Activated CD4-positive, CD25-positive, alpha-beta regulatory T cell (primary cell): ENCODE measurements around the gene IBTK.
"Not testable (repeated sequence)": the region's sequence is repeated elsewhere in the genome, so short reads cannot be mapped to it uniquely, and the experiment has no call there.

Source experiments
- DNase-seq, 4 experiments: peaks; one replicate each; lab custom pipeline; 2025; lab: John Stamatoyannopoulos, UW

Gene IBTK

DNA sequence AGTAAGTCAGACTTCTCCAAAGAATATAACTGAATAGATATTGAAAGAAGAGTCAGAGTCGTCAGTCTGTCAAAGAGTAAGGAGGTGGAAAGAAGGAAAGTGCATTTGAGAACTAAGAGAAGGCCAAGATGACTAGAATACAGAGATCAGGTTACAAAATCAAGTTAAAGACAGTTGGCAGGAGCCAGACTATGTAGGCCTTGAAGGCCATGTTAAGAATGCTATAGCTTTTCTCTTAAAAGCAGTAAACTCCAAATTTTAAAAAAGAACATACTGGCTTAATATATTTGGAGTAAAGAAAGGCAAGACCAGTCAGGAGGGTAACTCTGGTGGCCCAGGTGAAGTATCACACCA is 68.8 kb downstream of the IBTK start:
- DNase-seq, result no peak

DNA sequence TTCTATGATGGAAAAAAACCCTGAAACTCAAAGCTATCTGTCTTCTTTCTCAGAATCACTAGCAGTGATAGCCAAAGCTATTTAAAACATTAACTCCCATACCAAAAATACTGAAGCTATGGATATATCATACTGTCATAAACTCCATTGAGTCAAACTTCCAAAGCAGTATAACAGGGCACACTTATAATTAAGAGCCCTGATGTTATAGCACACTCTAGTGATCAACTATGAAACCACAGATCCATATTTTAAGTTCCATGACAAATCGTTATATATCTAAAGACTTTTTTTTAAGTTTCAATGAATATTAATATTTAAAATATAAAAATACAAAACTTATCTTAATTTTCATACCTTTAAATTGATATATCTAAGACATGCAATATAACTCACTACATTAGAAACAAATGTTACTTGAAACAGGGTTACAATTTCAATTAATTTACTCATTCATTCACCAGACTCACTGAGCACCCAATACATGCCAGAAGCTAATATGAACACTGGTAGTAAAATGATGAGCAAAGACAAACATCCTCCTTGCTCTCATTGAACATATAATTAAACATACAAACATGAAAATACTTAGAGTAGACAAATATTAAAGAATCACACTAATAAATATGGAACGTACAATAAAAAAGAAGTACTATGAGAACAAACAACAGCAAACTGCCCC is 69.3 kb downstream of the IBTK start:
- DNase-seq, result no peak

DNA sequence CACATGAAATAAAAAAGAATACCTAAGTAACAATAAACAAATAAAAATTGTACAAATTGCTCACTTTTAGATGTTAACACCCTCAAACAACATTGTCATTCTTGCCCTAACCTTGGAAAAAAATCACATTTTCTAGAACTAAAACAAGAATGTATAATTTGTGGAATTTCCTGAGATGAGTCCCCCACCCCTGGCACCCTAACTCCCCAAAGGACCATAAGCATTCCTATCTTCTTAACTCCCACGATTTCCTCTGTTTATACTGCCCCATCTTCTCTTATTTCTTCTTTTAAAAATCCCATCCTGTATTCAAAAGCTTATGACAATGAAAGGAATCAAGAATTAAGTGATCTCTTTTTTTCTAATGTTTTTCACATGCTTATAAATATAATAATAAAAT is 70.9 kb downstream of the IBTK start:
- no peak for DNase-seq

DNA sequence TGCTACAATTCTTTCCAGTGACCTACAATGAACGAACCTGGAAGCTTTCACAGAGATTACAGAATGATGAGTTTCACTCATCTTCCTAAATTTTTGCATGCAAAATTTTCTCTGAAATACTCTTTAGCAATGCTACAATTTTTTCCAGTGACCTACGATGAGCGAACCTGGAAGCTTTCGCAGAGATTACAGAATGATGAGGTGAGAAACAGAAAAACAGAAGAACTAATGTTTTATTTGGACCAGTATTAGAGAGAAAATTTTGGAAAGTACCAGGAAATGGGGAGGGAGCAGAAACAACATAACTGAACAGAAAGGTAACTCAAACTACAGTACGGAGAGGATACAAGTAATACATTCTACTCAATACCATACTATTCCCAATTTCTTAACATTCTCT is 75.0 kb downstream of the IBTK start:
- no peak for DNase-seq

DNA sequence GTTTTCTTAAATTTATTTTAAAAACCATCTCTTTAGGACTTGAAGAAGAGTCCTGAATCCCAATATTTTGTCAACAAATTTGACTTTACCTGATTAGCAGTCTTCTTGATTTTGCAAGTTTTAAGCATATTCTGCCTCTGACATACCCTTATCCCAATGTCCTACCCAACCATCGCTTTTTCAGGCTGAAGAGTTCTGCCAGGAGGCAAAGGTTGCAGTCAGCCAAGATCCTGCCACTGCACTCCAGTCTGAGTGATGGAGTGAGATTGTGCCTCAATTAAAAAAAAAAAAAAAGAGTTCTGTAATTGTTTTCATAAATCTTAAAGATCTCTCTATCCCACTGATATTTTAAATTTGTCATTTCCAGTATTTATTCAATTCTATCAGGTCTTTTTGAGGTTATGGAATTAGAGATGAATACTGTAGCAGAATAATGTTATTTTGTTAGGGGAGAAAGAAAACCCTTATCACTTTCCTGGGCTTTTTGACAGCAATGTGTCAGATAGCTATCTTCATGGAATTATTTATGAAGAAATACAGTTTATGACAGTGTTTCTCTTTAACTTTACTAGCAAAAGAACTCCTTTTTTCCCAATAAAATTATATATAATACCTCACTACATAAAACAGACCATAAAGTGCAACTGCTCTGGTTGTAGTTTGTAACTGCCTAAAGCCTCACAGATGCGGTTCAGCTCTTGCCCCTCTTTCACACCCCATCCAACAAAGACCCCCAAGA is 78.2 kb downstream of the IBTK start:
- no peak for DNase-seq

DNA sequence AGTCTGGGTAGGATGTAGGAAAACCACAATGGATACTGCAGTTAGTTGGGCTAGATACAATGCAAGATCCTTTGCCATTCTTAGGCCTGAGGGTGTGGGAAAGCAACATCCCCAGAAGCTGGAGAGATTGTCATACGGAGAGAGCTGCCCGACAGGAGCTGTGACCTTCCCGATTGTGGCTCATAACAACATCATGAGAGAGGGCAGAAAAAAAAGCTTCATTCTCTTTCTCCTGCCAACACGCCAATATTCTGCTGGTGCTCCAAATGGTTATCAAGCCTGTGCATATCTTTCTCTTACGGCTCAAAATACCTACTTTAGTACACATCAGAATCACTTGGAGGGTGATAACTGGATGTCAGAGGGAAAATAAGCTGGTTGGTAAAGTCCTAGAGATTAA is 81.1 kb downstream of the IBTK start:
- DNase-seq, result no peak

DNA sequence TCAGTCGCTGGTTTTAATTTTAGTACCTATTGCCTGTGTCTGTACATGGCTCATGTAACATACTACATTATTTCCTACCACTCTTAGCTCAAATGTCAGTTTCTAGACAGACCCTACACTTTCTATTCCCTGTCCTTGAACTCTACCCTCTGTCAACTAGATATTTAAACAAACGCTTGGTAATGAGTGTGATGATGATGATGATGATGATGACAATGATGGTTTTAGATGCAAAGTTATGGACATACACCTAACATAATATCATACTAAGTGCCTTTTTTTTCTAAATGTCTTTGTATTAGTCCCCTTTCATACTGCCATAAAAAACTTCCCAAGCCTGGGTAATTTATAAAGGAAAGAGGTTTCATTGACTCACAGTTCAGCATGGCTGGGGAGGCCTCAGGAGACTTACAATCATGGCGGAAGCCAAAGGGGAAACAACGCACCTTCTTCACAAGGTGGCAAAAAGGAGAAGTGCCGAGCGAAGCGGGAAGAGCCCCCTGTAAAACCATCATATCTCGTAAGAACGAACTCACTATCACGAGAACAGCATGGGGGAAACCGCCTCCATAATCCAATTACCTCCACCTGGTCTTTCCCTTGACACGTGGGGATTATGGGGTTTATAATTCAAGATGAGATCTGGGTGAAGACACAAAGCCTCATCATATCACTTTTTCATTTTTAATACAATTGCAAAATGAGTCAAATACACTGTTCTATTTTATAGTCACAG is 87.1 kb downstream of the IBTK start:
- DNase-seq, result no peak

DNA sequence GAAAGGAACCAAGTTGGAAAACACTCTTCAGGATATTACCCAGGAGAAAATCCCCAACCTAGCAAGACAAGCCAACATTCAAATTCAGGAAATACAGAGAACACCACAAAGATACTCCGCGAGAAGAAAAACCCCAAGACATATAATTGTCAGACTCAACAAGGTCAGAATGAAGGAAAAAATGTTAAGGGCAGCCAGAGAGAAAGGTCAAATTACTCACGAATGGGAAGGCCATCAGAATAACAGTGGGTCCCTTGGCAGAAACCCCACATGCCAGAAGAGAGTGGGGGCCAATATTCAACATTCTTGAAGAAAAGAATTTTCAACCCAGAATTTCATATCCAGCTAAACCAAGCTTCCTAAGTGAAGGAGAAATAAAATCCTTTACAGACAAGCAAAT is 94.8 kb downstream of the IBTK start:
- not testable (repeated sequence) for DNase-seq

DNA sequence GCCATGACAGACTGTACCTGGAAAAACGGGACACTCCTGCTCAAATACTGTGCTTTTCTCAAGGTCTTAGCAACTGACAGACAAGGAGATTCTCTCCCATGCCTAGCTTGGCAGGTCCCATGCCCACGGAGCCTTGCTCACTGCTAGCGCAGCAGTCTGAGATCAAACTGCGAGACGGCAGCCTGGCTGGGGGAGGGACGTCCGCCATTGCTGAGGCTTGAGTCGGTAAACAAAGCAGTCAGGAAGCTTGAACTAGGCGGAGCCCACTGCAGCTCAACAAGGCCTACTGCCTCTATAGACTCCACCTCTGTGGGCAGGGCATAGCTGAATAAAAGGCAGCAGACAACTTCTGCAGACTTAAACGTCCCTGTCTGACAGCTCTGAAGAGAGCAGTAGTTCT is 96.4 kb downstream of the IBTK start:
- not testable (repeated sequence) for DNase-seq

DNA sequence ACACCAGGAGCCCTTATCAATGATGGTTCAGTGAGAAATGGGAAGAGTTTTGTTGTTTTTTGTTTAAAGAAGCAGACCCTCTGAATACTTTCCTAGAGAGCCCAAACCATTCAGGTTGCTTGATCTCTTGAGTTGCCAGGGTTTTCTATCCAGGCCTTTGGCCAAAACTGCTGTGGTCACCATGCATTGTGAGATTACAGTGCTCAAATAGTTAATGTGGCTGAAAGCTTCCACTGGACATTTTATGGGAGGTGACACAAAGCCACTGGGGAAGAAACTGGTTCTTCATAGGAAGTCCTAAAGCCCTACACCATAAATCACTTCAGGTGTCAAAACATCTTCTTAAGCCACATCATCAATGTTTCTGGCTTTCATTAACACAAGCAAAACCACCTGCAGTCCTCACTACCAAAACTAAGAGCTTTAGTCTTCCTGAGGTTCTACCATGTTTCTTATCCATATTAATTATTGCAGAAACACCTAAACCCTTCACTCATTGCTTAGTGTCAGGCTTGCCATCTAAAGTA is 101.6 kb downstream of the IBTK start:
- no peak for DNase-seq

DNA sequence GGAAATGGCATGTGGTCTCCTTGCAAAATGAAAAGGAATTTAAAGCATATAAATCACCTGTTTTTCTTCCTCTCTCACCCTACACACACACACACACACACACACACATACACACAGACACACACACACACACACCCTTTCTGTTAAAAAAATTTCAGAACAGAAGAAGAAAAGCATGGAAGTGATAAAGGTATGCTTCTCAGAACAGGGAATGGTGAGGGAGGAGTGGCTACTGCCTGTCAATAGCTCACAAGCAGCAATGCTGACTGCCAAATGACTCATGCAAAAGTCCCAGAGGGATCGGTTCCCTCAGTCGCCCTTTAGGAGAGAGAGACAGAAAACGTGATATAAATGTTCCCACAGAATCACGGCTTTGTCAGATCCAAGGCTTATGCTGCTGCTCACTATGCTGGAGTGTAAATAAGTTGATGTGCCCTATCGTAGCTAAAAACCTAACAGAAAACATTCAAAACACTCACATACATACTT is 102.6 kb downstream of the IBTK start:
- DNase-seq, result no peak

DNA sequence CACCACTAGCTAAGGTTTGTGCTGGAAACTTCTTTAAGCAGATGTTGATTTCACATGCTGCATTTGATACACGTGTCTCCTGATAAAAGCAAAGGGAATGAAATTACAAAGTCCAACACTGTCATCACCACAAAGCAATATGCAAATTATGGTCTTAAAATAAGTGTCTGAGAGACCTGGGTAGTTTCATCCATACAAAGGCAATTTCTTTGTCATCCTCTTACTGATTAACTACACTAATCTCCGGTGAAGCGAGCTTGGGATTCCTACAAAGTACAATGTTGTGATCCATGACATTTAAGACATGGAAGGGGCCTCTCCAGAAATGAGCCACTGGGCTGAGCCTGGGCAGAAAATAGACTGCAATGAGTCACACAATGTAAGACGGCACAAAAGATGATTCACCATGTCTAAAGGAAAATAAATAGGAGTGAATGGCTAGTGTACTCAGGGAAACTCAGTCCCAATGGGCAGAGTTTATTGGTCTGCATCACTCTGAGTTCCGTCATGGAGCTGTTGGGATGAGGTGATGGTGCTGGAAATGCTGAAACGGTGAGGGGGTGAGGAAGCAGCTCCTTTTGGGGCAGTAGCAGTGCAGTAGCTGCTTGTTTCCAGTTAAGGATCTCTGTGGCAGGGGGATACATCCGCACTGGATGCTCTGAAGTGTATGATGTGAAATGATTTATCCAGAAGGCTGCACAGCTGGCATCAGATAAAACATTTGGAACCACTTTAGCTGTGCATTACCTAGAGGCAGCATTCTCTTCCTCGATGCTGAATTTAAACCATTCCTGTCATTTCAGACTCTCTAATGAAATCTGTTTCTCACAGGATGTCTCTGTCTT is 103.3 kb downstream of the IBTK start:
- no peak for DNase-seq

DNA sequence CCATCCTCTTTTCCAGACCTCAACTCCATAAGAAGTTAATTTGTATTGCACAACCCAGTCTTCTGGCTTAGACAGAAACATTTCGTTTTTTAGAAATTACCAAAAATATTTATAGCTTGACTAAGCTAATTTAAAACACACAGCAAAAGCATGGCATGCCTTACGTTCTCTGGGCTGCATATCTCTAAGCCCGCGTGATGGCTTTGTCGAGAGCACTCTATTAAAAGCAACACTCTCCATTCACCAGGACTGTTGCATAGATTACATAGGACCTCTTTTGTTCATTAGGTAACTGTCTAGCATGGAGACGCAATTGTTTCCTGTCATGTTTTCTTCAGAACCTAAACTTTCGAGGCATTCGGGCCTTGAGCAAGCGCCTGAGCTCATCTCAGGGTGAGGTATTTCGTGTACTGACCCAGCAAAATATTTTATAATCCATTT is 104.5 kb downstream of the IBTK start:
- no peak for DNase-seq

DNA sequence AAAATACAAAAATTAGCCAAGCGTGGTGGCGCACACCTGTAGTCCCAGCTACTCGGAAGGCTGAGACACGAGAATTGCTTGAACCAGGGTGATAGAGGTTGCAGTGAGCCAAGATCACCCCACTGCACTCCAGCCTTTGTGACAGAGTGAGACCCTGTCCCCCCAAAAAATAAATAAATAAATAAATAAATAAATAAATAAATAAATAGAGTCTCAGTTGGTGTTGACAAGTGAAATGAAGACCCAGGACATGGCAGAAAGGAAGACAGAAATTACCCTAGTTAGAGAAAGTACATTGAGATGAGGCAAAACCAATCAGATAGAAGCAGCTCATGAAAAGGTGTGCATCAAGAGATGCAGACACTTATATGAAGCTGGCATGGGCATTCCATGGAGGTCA is 105.0 kb downstream of the IBTK start:
- no peak for DNase-seq

DNA sequence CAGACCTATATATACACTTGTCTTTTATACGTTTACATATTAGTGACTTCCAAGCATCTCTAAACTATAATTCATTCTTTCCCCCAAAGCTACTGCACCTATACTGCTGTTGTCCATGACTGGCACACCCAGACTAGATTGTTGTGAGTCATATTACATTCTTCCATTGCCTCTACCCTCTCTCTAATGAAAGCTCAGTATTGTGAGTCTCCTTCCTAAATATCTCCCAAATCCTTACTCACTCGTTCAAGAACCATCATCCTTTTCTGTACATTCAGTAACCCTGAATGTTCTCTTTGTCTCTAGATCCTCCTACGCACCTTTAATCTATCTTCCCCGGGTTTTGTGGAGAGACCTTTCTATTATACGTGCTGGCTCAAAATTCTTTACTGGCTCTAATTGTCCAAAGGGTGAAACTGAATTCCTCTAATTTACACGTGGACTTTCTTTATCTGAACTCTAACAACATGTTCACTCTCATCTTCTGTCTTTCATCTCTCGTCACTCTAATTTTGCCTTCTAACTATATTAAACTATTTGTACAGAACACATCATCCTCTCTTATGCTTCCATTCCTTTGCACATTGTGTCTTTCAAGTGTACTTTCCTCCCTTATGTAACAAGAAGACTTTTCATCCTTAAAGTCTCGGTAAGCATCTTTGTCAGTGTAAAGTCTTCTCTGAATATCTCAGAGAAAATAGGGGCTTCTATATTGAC is 109.3 kb downstream of the IBTK start:
- no peak for DNase-seq

DNA sequence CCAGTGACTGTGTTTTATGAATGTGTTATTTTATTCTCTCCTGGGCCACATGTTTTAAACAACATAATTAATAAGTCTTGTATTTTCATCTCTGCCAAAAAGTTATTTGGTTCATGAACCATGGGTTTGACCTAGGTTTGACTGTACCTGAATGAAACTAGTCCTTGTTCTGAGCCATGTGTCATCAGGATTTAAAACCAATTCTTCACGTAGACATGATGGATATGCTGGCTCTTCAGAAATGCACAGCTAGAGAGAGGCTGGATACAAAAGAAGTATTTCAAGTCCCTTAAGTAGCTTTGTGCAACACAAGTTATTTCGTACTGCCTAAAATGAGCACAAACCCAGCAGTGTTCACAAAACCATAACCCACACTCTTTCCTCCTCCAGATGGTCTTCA is 116.1 kb downstream of the IBTK start:
- no peak for DNase-seq

DNA sequence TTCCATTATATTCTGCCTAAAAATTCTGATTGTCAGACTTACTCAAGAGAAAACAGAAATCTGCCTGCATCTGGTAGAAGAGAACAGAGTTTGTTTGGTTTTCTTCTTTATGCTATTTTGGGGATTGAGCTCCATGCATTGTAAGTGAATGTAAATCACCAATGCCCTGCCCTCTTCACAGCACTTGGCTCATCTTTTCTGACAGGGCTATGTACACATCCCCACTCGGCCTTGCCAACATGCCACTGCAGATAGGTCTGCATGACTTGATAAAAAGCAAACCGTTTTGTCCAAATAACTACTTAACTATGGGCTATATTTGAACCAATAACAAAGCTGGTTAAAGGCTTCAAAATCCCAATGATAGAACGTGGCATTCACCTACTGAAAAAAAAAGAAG is 117.7 kb downstream of the IBTK start:
- DNase-seq, result no peak

DNA sequence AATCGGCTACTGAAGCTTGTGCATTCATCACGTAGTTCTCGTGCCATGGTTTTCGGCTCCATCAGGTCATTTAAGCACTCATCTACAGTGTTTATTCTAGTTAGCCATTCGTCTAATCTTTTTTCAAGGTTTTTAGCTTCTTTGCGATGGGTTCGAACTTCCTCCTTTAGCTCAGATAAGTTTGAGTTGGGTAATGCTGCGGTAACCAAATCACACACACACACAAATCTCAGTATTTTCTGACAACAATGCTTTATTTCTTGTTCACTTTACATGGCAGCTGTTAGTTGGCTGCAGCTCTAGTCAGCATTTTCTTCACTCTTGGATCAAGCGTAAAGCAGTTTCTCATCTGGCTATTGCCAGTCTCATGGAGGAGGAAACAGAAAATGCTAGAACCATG is 118.6 kb downstream of the IBTK start:
- not testable (repeated sequence) for DNase-seq

DNA sequence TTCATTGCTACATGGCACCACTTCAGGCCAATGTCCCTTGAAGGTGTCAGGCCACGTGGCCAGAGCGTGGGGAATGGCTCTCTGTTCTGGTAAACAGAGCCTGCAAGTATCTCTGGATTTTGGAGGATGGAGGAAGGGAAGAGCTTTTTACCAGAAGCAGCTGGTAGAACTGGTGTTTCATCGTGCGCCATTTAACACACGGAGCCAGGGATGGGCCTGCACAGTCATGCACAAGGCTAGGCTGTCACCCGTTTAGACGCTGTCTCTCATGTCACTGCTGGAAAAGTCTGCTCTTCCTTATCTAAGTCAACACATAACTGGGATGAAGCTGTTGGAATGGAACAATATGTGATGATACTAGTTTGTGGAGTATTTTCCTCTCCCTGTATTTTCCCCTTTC is 123.9 kb downstream of the IBTK start:
- DNase-seq, result no peak
